PFSK-1 (cell line): Measurements from ENCODE around the gene SORCS3.

Experiments
- FOXP2 ChIP-seq: optimal IDR thresholded peaks from 2 replicates; pipeline ENCODE3; 2011; ENCODE audit warnings: borderline replicate concordance, control low read depth, inconsistent platforms; ENCODE audit not compliant: insufficient read depth; ENCODE audit errors: extremely low read length, extremely low read depth
- POLR2AphosphoS5 ChIP-seq: IDR thresholded peaks from 2 replicates; pipeline ENCODE4 v1.6.1; 2012; ENCODE audit warnings: low read depth, mild to moderate bottlenecking, control low read depth, low read length, moderate library complexity
- REST ChIP-seq, 2 experiments: IDR thresholded peaks; 2 replicates each; pipeline versions ENCODE4 v1.6.1 to v1.8.0; 2011 to 2012; ENCODE audit warnings: low read depth in 2 of 2, low read length in 2 of 2, control low read depth in 1 of 2, inconsistent platforms in 1 of 2, mild to moderate bottlenecking in 1 of 2, moderate library complexity in 1 of 2; ENCODE audit not compliant: insufficient read depth in 1 of 2
- SIN3A ChIP-seq: IDR thresholded peaks from 2 replicates; pipeline ENCODE4 v1.6.1; 2012; ENCODE audit warnings: mild to moderate bottlenecking, low read length, moderate library complexity, borderline replicate concordance; ENCODE audit not compliant: insufficient read depth
- TAF1 ChIP-seq: IDR thresholded peaks from 2 replicates; pipeline ENCODE4 v1.6.1; 2012; ENCODE audit warnings: low read length, control low read depth, borderline replicate concordance; ENCODE audit not compliant: insufficient read depth

SORCS3 gene

GRCh38 chr10:105159268-105159667 is 518.2 kb downstream of the SORCS3 start:
- no peak for TF ChIP-seq REST (IDR thresholded peaks at IDR 0.05; ENCODE audit: insufficient read depth in 1 of 2, low read depth in 2 of 2, low read length in 2 of 2)
- TF ChIP-seq TAF1, result no peak
- TF ChIP-seq POLR2AphosphoS5, result no peak
- no peak for TF ChIP-seq SIN3A
- no peak for TF ChIP-seq FOXP2

- TF ChIP-seq SIN3A (no peak), FOXP2 (no peak), REST (IDR thresholded peaks at IDR 0.05; ENCODE audit: insufficient read depth in 1 of 2, low read depth in 2 of 2, low read length in 2 of 2) (no peak), TAF1 (no peak), POLR2AphosphoS5 (no peak)
Measured at GRCh38 chr10:105161149-105161548, 520.1 kb downstream of the SORCS3 start.

- TF ChIP-seq TAF1, result no peak
- TF ChIP-seq FOXP2, result no peak
Measured at GRCh38 chr10:105161767-105162166, 520.7 kb downstream of the SORCS3 start.

- TF ChIP-seq POLR2AphosphoS5 (no peak), FOXP2 (no peak), REST (IDR thresholded peaks at IDR 0.05; ENCODE audit: insufficient read depth in 1 of 2, low read depth in 2 of 2, low read length in 2 of 2) (no peak), TAF1 (no peak), SIN3A (no peak)
Measured at GRCh38 chr10:105170521-105170920, 529.4 kb downstream of the SORCS3 start.

GRCh38 chr10:105171945-105172344 is 530.9 kb downstream of the SORCS3 start:
- TF ChIP-seq SIN3A (no peak), POLR2AphosphoS5 (no peak), FOXP2 (no peak), REST (IDR thresholded peaks at IDR 0.05; ENCODE audit: insufficient read depth in 1 of 2, low read depth in 2 of 2, low read length in 2 of 2) (no peak), TAF1 (no peak)
